ENCODE measurements around the gene SERPINA3. TPM values are rescaled to one million over a fixed set of nuclear protein-coding genes. Genes with fewer than 3 reads are reported as not detected.

Gene SERPINA3
- total RNA-seq, 1 donor from 2014 or later: not detected

GRCh38 chr14:94583557-94583956 is 28.6 kb upstream of the SERPINA3 start:
- Histone ChIP-seq H3K27me3 (ENCODE audit: control insufficient read depth in 3 of 3, insufficient read depth in 3 of 3, low read length in 3 of 3) (no peaks in the 10 kb centered on the region), H3K4me3 (ENCODE audit: low read length in 3 of 3) (no peak overlapping the region), H3K9ac (ENCODE audit: low read depth in 1 of 3, low read length in 3 of 3) (no peak overlapping the region), H3K9me3 (ENCODE audit: control insufficient read depth in 3 of 3, low read length in 3 of 3) (no peaks in the 10 kb centered on the region), H3K36me3 (ENCODE audit: control insufficient read depth in 3 of 3, insufficient read depth in 3 of 3, low read length in 3 of 3) (peaks cover 0 to 2% (median 0%) of the 10 kb centered on the region in 3 donors), H3K4me1 (ENCODE audit: control insufficient read depth in 3 of 3, insufficient read depth in 3 of 3, low read length in 3 of 3) (peaks cover 4 to 23% (median 12%) of the 10 kb centered on the region in 3 donors), H3K27ac (ENCODE audit: low read depth, low read length) (no peak overlapping the region)

GRCh38 chr14:94584591-94585280 is 27.5 kb upstream of the SERPINA3 start:
- no peak overlapping the region for H3K4me3 ChIP-seq (ENCODE audit: low read length in 3 of 3)
- no peaks in the 10 kb centered on the region for H3K27me3 ChIP-seq (ENCODE audit: control insufficient read depth in 3 of 3, insufficient read depth in 3 of 3, low read length in 3 of 3)
- H3K27ac ChIP-seq (ENCODE audit: low read depth, low read length): no peak overlapping the region

GRCh38 chr14:94586635-94587034 is 25.6 kb upstream of the SERPINA3 start:
- Histone ChIP-seq H3K9me3 (ENCODE audit: control insufficient read depth in 3 of 3, low read length in 3 of 3) (no peaks in the 10 kb centered on the region), H3K4me1 (ENCODE audit: control insufficient read depth in 3 of 3, insufficient read depth in 3 of 3, low read length in 3 of 3) (peaks cover 4 to 15% (median 6%) of the 10 kb centered on the region in 3 donors), H3K27ac (ENCODE audit: low read depth, low read length) (no peak overlapping the region), H3K36me3 (ENCODE audit: control insufficient read depth in 3 of 3, insufficient read depth in 3 of 3, low read length in 3 of 3) (peaks cover 0 to 2% (median 0%) of the 10 kb centered on the region in 3 donors), H3K27me3 (ENCODE audit: control insufficient read depth in 3 of 3, insufficient read depth in 3 of 3, low read length in 3 of 3) (no peaks in the 10 kb centered on the region), H3K9ac (ENCODE audit: low read depth in 1 of 3, low read length in 3 of 3) (no peak overlapping the region), H3K4me3 (ENCODE audit: low read length in 3 of 3) (no peak overlapping the region)

More at GRCh38 chr14:94584591-94585280, 27.5 kb upstream of the SERPINA3 start:
- Histone ChIP-seq H3K4me1 (ENCODE audit: control insufficient read depth in 3 of 3, insufficient read depth in 3 of 3, low read length in 3 of 3) (peaks cover 4 to 23% (median 12%) of the 10 kb centered on the region in 3 donors), H3K36me3 (ENCODE audit: control insufficient read depth in 3 of 3, insufficient read depth in 3 of 3, low read length in 3 of 3) (peaks cover 0 to 2% (median 0%) of the 10 kb centered on the region in 3 donors), H3K9ac (ENCODE audit: low read depth in 1 of 3, low read length in 3 of 3) (no peak overlapping the region), H3K9me3 (ENCODE audit: control insufficient read depth in 3 of 3, low read length in 3 of 3) (no peaks in the 10 kb centered on the region)

GRCh38 chr14:94588311-94588710 is 23.9 kb upstream of the SERPINA3 start:
- Histone ChIP-seq H3K27me3 (ENCODE audit: control insufficient read depth in 3 of 3, insufficient read depth in 3 of 3, low read length in 3 of 3) (no peaks in the 10 kb centered on the region), H3K9me3 (ENCODE audit: control insufficient read depth in 3 of 3, low read length in 3 of 3) (no peaks in the 10 kb centered on the region), H3K4me1 (ENCODE audit: control insufficient read depth in 3 of 3, insufficient read depth in 3 of 3, low read length in 3 of 3) (peaks cover 0 to 4% (median 3%) of the 10 kb centered on the region in 3 donors), H3K27ac (ENCODE audit: low read depth, low read length) (no peak overlapping the region), H3K9ac (ENCODE audit: low read depth in 1 of 3, low read length in 3 of 3) (no peak overlapping the region), H3K36me3 (ENCODE audit: control insufficient read depth in 3 of 3, insufficient read depth in 3 of 3, low read length in 3 of 3) (peaks cover 0 to 2% (median 0%) of the 10 kb centered on the region in 3 donors), H3K4me3 (ENCODE audit: low read length in 3 of 3) (no peak overlapping the region)

- Histone ChIP-seq H3K4me1 (ENCODE audit: control insufficient read depth in 3 of 3, insufficient read depth in 3 of 3, low read length in 3 of 3) (peaks cover 0 to 8% (median 0%) of the 10 kb centered on the region in 3 donors), H3K4me3 (ENCODE audit: low read length in 3 of 3) (no peak overlapping the region), H3K27ac (ENCODE audit: low read depth, low read length) (no peak overlapping the region), H3K9me3 (ENCODE audit: control insufficient read depth in 3 of 3, low read length in 3 of 3) (no peaks in the 10 kb centered on the region), H3K9ac (ENCODE audit: low read depth in 1 of 3, low read length in 3 of 3) (no peak overlapping the region), H3K27me3 (ENCODE audit: control insufficient read depth in 3 of 3, insufficient read depth in 3 of 3, low read length in 3 of 3) (no peaks in the 10 kb centered on the region), H3K36me3 (ENCODE audit: control insufficient read depth in 3 of 3, insufficient read depth in 3 of 3, low read length in 3 of 3) (peaks cover 0 to 2% (median 0%) of the 10 kb centered on the region in 3 donors)
Observed at GRCh38 chr14:94591073-94591472, 21.1 kb upstream of the SERPINA3 start.

GRCh38 chr14:94591871-94592270 is 20.3 kb upstream of the SERPINA3 start:
- H3K4me3 ChIP-seq (ENCODE audit: low read length in 3 of 3): no peak overlapping the region
- no peaks in the 10 kb centered on the region for H3K9me3 ChIP-seq (ENCODE audit: control insufficient read depth in 3 of 3, low read length in 3 of 3)
- H3K9ac ChIP-seq (ENCODE audit: low read depth in 1 of 3, low read length in 3 of 3): no peak overlapping the region
- no peaks in the 10 kb centered on the region for H3K27me3 ChIP-seq (ENCODE audit: control insufficient read depth in 3 of 3, insufficient read depth in 3 of 3, low read length in 3 of 3)
- H3K36me3 ChIP-seq (ENCODE audit: control insufficient read depth in 3 of 3, insufficient read depth in 3 of 3, low read length in 3 of 3): peaks cover 0 to 2% (median 0%) of the 10 kb centered on the region in 3 donors
- H3K4me1 ChIP-seq (ENCODE audit: control insufficient read depth in 3 of 3, insufficient read depth in 3 of 3, low read length in 3 of 3): peaks cover 0 to 8% (median 0%) of the 10 kb centered on the region in 3 donors
- H3K27ac ChIP-seq (ENCODE audit: low read depth, low read length): no peak overlapping the region

- Histone ChIP-seq H3K4me1 (ENCODE audit: control insufficient read depth in 3 of 3, insufficient read depth in 3 of 3, low read length in 3 of 3) (peaks cover 0 to 8% (median 0%) of the 10 kb centered on the region in 3 donors), H3K27me3 (ENCODE audit: control insufficient read depth in 3 of 3, insufficient read depth in 3 of 3, low read length in 3 of 3) (no peaks in the 10 kb centered on the region), H3K36me3 (ENCODE audit: control insufficient read depth in 3 of 3, insufficient read depth in 3 of 3, low read length in 3 of 3) (peaks cover 0 to 2% (median 0%) of the 10 kb centered on the region in 3 donors), H3K4me3 (ENCODE audit: low read length in 3 of 3) (no peak overlapping the region), H3K9ac (ENCODE audit: low read depth in 1 of 3, low read length in 3 of 3) (no peak overlapping the region), H3K27ac (ENCODE audit: low read depth, low read length) (no peak overlapping the region), H3K9me3 (ENCODE audit: control insufficient read depth in 3 of 3, low read length in 3 of 3) (no peaks in the 10 kb centered on the region)
Observed at GRCh38 chr14:94592457-94592856, 19.7 kb upstream of the SERPINA3 start.

GRCh38 chr14:94593376-94593748 is 18.8 kb upstream of the SERPINA3 start:
- Histone ChIP-seq H3K36me3 (ENCODE audit: control insufficient read depth in 3 of 3, insufficient read depth in 3 of 3, low read length in 3 of 3) (no peaks in the 10 kb centered on the region), H3K4me1 (ENCODE audit: control insufficient read depth in 3 of 3, insufficient read depth in 3 of 3, low read length in 3 of 3) (peaks cover 0 to 8% (median under 1%) of the 10 kb centered on the region in 3 donors)

GRCh38 chr14:94593749-94594431 is 18.3 kb upstream of the SERPINA3 start:
- Histone ChIP-seq H3K27me3 (ENCODE audit: control insufficient read depth in 3 of 3, insufficient read depth in 3 of 3, low read length in 3 of 3) (no peaks in the 10 kb centered on the region), H3K9me3 (ENCODE audit: control insufficient read depth in 3 of 3, low read length in 3 of 3) (no peaks in the 10 kb centered on the region), H3K4me1 (ENCODE audit: control insufficient read depth in 3 of 3, insufficient read depth in 3 of 3, low read length in 3 of 3) (peaks cover 1 to 12% (median 6%) of the 10 kb centered on the region in 3 donors), H3K9ac (ENCODE audit: low read depth in 1 of 3, low read length in 3 of 3) (no peak overlapping the region), H3K27ac (ENCODE audit: low read depth, low read length) (no peak overlapping the region), H3K4me3 (ENCODE audit: low read length in 3 of 3) (no peak overlapping the region), H3K36me3 (ENCODE audit: control insufficient read depth in 3 of 3, insufficient read depth in 3 of 3, low read length in 3 of 3) (no peaks in the 10 kb centered on the region)

More at GRCh38 chr14:94593376-94593748, 18.8 kb upstream of the SERPINA3 start:
- H3K27me3 ChIP-seq (ENCODE audit: control insufficient read depth in 3 of 3, insufficient read depth in 3 of 3, low read length in 3 of 3): no peaks in the 10 kb centered on the region
- H3K9ac ChIP-seq (ENCODE audit: low read depth in 1 of 3, low read length in 3 of 3): no peak overlapping the region
- no peak overlapping the region for H3K4me3 ChIP-seq (ENCODE audit: low read length in 3 of 3)
- no peaks in the 10 kb centered on the region for H3K9me3 ChIP-seq (ENCODE audit: control insufficient read depth in 3 of 3, low read length in 3 of 3)
- no peak overlapping the region for H3K27ac ChIP-seq (ENCODE audit: low read depth, low read length)

GRCh38 chr14:94594441-94594840 is 17.8 kb upstream of the SERPINA3 start:
- H3K9ac ChIP-seq (ENCODE audit: low read depth in 1 of 3, low read length in 3 of 3): no peak overlapping the region
- H3K27me3 ChIP-seq (ENCODE audit: control insufficient read depth in 3 of 3, insufficient read depth in 3 of 3, low read length in 3 of 3): no peaks in the 10 kb centered on the region
- no peaks in the 10 kb centered on the region for H3K36me3 ChIP-seq (ENCODE audit: control insufficient read depth in 3 of 3, insufficient read depth in 3 of 3, low read length in 3 of 3)

More at GRCh38 chr14:94594441-94594840, 17.8 kb upstream of the SERPINA3 start:
- no peak overlapping the region for H3K4me3 ChIP-seq (ENCODE audit: low read length in 3 of 3)
- no peaks in the 10 kb centered on the region for H3K9me3 ChIP-seq (ENCODE audit: control insufficient read depth in 3 of 3, low read length in 3 of 3)
- peaks cover 7 to 18% (median 11%) of the 10 kb centered on the region in 3 donors for H3K4me1 ChIP-seq (ENCODE audit: control insufficient read depth in 3 of 3, insufficient read depth in 3 of 3, low read length in 3 of 3)
- H3K27ac ChIP-seq (ENCODE audit: low read depth, low read length): no peak overlapping the region

All from skeletal muscle tissue (tissue), 4 donors.